ENCODE results near the gene GPC6. TPM values are rescaled to one million over a fixed set of nuclear protein-coding genes. Genes with fewer than 3 reads are reported as not detected.

Gene GPC6
- total and polyA plus RNA-seq, 2 donors (not counting 1 experiment from before 2014, with no cell fraction given), result not detected

DNA sequence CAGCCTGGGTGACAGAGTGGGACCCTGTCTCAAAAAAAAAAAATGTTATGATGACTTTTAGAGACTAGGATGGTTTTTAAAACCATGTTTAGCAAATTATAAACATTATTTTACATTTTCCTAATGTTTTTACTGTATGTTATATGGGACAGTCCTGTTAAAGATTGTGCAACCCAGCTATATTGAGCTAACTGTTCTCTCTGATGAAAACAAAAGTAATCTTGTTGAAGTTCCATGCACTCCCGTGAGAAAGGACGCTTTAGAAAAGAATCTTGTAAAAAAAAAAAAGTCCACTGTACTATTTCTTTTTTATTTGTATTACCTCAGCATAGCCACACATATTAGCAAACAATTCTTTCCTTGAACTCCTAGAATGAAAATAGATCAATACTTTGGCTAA lies 801.6 kb downstream of the GPC6 start:
- DNase-seq (no peak), ATAC-seq (ENCODE audit: low read depth) (no peak)
- TF ChIP-seq, protein P1, sequence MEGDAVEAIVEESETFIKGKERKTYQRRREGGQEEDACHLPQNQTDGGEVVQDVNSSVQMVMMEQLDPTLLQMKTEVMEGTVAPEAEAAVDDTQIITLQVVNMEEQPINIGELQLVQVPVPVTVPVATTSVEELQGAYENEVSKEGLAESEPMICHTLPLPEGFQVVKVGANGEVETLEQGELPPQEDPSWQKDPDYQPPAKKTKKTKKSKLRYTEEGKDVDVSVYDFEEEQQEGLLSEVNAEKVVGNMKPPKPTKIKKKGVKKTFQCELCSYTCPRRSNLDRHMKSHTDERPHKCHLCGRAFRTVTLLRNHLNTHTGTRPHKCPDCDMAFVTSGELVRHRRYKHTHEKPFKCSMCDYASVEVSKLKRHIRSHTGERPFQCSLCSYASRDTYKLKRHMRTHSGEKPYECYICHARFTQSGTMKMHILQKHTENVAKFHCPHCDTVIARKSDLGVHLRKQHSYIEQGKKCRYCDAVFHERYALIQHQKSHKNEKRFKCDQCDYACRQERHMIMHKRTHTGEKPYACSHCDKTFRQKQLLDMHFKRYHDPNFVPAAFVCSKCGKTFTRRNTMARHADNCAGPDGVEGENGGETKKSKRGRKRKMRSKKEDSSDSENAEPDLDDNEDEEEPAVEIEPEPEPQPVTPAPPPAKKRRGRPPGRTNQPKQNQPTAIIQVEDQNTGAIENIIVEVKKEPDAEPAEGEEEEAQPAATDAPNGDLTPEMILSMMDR (IDR thresholded peaks at IDR 0.05), result no peak
- Histone ChIP-seq H3K79me2 (ENCODE audit: control insufficient read depth, insufficient read depth, low read length) (no peaks in the 10 kb centered on the region), H3K36me3 (replicated peaks in 1 of 2; ENCODE audit: control extremely low read depth in 1 of 2, control insufficient read depth in 1 of 2, extremely low read depth in 1 of 2, insufficient read depth in 2 of 2, low read length in 1 of 2) (no peaks in the 10 kb centered on the region), H3K4me2 (replicated peaks; ENCODE audit: low read depth, low read length, poor library complexity, severe bottlenecking) (no peak overlapping the region), H3K27me3 (replicated peaks in 1 of 4; ENCODE audit: control extremely low read depth in 1 of 4, control insufficient read depth in 3 of 4, insufficient read depth in 4 of 4, low read length in 3 of 4) (no peaks in the 10 kb centered on the region), H3K9ac (ENCODE audit: low read length) (no peak overlapping the region), H4K20me1 (ENCODE audit: control insufficient read depth, insufficient read depth, low read length, poor library complexity, severe bottlenecking) (no peaks in the 10 kb centered on the region), H2AFZ (ENCODE audit: insufficient read depth, low read depth, low read length, poor library complexity, severe bottlenecking) (no peak overlapping the region), H3K27ac (ENCODE audit: low read length in 2 of 2) (no peak overlapping the region), H3K4me3 (ENCODE audit: control extremely low read depth in 1 of 5, extremely low read depth in 1 of 5, insufficient read depth in 1 of 5, low read depth in 2 of 5, low read length in 4 of 5) (no peak overlapping the region), H3K9me3 (ENCODE audit: control extremely low read depth in 1 of 3, control insufficient read depth in 2 of 3, insufficient read depth in 1 of 3, low read length in 2 of 3) (no peaks in the 10 kb centered on the region), H3K4me1 (ENCODE audit: control insufficient read depth in 2 of 2, insufficient read depth in 2 of 2, low read length in 2 of 2) (no peaks in the 10 kb centered on the region)
- POLR2A ChIA-PET, result no interaction called here
- no CpG with 5 or more reads among the region's 2 CpGs for WGBS (ENCODE audit: insufficient coverage)
- Mint-ChIP-seq H3K27me3 (no peaks in the 10 kb centered on the region), H3K4me3 (no peak overlapping the region), H3K9me3 (ENCODE audit: insufficient read depth) (no peaks in the 10 kb centered on the region), H3K4me1 (no peaks in the 10 kb centered on the region), H3K27ac (no peak overlapping the region)
- intact Hi-C loops (cut with micrococcal nuclease), result no loop called here
- CTCF ChIA-PET, result no interaction called here

DNA sequence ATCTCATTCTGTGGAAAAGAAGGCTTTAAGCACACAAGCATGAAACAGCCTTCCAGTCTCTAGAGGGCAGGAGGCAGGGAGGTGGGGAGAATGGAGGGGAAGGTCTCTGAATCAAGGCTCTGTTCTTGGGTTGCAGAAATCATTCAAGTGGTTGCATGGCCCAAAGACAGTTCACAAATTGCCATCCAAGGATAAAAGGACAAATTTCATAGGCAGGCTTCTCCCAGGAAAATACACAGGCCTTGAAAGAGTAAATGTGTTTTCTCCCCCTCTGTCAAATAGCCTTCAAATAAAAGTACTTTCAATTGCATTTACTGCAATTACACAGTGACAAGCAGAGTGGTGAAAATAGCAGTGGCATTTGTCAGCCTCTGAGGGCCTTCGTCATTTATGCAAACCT lies 802.0 kb downstream of the GPC6 start:
- Histone ChIP-seq H3K79me2 (ENCODE audit: control insufficient read depth, insufficient read depth, low read length) (no peaks in the 10 kb centered on the region), H3K27me3 (replicated peaks in 1 of 4; ENCODE audit: control extremely low read depth in 1 of 4, control insufficient read depth in 3 of 4, insufficient read depth in 4 of 4, low read length in 3 of 4) (no peaks in the 10 kb centered on the region), H3K27ac (ENCODE audit: low read length in 2 of 2) (no peak overlapping the region), H3K4me3 (ENCODE audit: control extremely low read depth in 1 of 5, extremely low read depth in 1 of 5, insufficient read depth in 1 of 5, low read depth in 2 of 5, low read length in 4 of 5) (no peak overlapping the region), H2AFZ (ENCODE audit: insufficient read depth, low read depth, low read length, poor library complexity, severe bottlenecking) (no peak overlapping the region), H3K9me3 (ENCODE audit: control extremely low read depth in 1 of 3, control insufficient read depth in 2 of 3, insufficient read depth in 1 of 3, low read length in 2 of 3) (no peaks in the 10 kb centered on the region), H3K9ac (ENCODE audit: low read length) (no peak overlapping the region), H3K4me1 (ENCODE audit: control insufficient read depth in 2 of 2, insufficient read depth in 2 of 2, low read length in 2 of 2) (no peaks in the 10 kb centered on the region), H3K4me2 (replicated peaks; ENCODE audit: low read depth, low read length, poor library complexity, severe bottlenecking) (no peak overlapping the region), H4K20me1 (ENCODE audit: control insufficient read depth, insufficient read depth, low read length, poor library complexity, severe bottlenecking) (no peaks in the 10 kb centered on the region), H3K36me3 (replicated peaks in 1 of 2; ENCODE audit: control extremely low read depth in 1 of 2, control insufficient read depth in 1 of 2, extremely low read depth in 1 of 2, insufficient read depth in 2 of 2, low read length in 1 of 2) (no peaks in the 10 kb centered on the region)
- POLR2A ChIA-PET, result no interaction called here
- no peaks in the 10 kb centered on the region for H3K9me3 Mint-ChIP-seq (ENCODE audit: insufficient read depth)
- no peak overlapping the region for H3K4me3 Mint-ChIP-seq
- TF ChIP-seq EZH2 (IDR thresholded peaks at IDR 0.05; ENCODE audit: borderline replicate concordance, insufficient read depth, low read depth, low read length, poor library complexity, severe bottlenecking), result no peak
- TF ChIP-seq, protein P1 (IDR thresholded peaks at IDR 0.05), result no peak
- CTCF ChIA-PET, result no interaction called here
- no peak overlapping the region for H3K27ac Mint-ChIP-seq
- DNase-seq (no peak), ATAC-seq (ENCODE audit: low read depth) (no peak)
- intact Hi-C loops (cut with micrococcal nuclease), result no loop called here
- WGBS (ENCODE audit: insufficient coverage), result 71% methylated on average over 1 of the region's 1 CpG
- H3K4me1 Mint-ChIP-seq, result no peaks in the 10 kb centered on the region
- no peaks in the 10 kb centered on the region for H3K27me3 Mint-ChIP-seq

All from B cell (primary cell).